HCT116 (cell line): ENCODE data around the gene ERN1. TPM values are rescaled to one million over a fixed set of nuclear protein-coding genes. Genes with fewer than 3 reads are reported as not detected.

ENCODE experiments used
- ATAC-seq: fragments of 200-7000 bp; cut with Tn5 transposase; 2 replicates; pipeline ENCODE4 v1.9.1; 2020; ENCODE audit warnings: mild to moderate bottlenecking, moderate library complexity
- BruUV-seq: library from RNA; stranded (reverse); fragments of 400-500 nt; replicated peaks from 2 replicates; lab custom pipeline; 2021; lab: Mats Ljungman, UMichigan
- CTCF ChIA-PET: fragments of 300-600 bp; sonication (Branson Sonifier 250); formaldehyde crosslinking; loops from one replicate; lab custom pipeline; 2021; ENCODE audit warnings: antibody characterized with exemption; lab: Charles Lee
- POLR2A ChIA-PET: fragments of 300-600, 350-600 bp; sonication (Branson Sonifier 250); formaldehyde crosslinking; loops from one replicate; lab custom pipeline; 2021; ENCODE audit warnings: antibody characterized with exemption; lab: Charles Lee
- RAD21 ChIA-PET, 2 experiments: fragments of 300-600 bp; sonication (Branson Sonifier 250); formaldehyde crosslinking; loops; one replicate each; lab custom pipeline; 2023; ENCODE audit warnings: low total read pairs in 2 of 2; ENCODE audit not compliant: uncharacterized antibody in 2 of 2, unreplicated experiment in 2 of 2, low non-redundant PET in 1 of 2; lab: Charles Lee
- DNase-seq: peaks from one replicate; pipeline ENCODE4 v3.0.0-alpha.2; 2010; ENCODE audit warnings: low read depth, low spot score
- H2AFZ ChIP-seq: fragments of 200-600 bp; shearing (Covaris generic), sonication (generic); 2 replicates; pipeline ENCODE4 v1.6.1; 2017; ENCODE audit warnings: low read depth, mixed run types, mixed read lengths, antibody characterized with exemption, low read length; ENCODE audit not compliant: poor library complexity, severe bottlenecking
- H3K27ac ChIP-seq: 2 replicates; pipeline ENCODE4 v1.5.1; 2012; ENCODE audit warnings: low read depth, low read length
- H3K27me3 ChIP-seq: fragments of 200-600 bp; sonication (generic); 2 replicates; pipeline ENCODE4 v1.6.1; 2016; ENCODE audit warnings: mixed run types, low read length, mixed read lengths; ENCODE audit not compliant: insufficient read depth
- H3K36me3 ChIP-seq, 2 experiments: fragments of 200-500 bp in 1 of 2; fragments of 200-600 bp in 1 of 2; sonication (Bioruptor generic) in 1 of 2; sonication (generic) in 1 of 2; 2 replicates each; pipeline versions ENCODE4 v1.5.1 to v1.6.1; 2014 to 2016; ENCODE audit warnings: low read length in 2 of 2, inconsistent platforms in 1 of 2, mixed read lengths in 1 of 2, mixed run types in 1 of 2; ENCODE audit not compliant: insufficient read depth in 2 of 2, control insufficient read depth in 1 of 2
- H3K4me1 ChIP-seq, 2 experiments: fragments of 200-600 bp in 1 of 2; sonication (generic) in 1 of 2; 2 replicates each; pipeline versions ENCODE4 v1.5.1 to v1.6.1; 2012 to 2017; ENCODE audit warnings: low read length in 2 of 2, inconsistent platforms in 1 of 2, mild to moderate bottlenecking in 1 of 2, mixed read lengths in 1 of 2, mixed run types in 1 of 2, moderate library complexity in 1 of 2; ENCODE audit not compliant: insufficient read depth in 2 of 2, control insufficient read depth in 1 of 2
- H3K4me2 ChIP-seq: fragments of 200-600 bp; sonication (generic); 2 replicates; pipeline ENCODE4 v1.6.1; 2017; ENCODE audit warnings: mixed run types, low read length, mixed read lengths
- H3K4me3 ChIP-seq, 2 experiments: fragments of 200-600 bp in 1 of 2; sonication (generic) in 1 of 2; replicated peaks in 1 of 2; 2 replicates each; pipeline ENCODE4 v1.5.1; 2011 to 2016; ENCODE audit warnings: low read length in 2 of 2, control low read depth in 1 of 2, low read depth in 1 of 2, mild to moderate bottlenecking in 1 of 2, mixed read lengths in 1 of 2, mixed run types in 1 of 2
- H3K79me2 ChIP-seq: fragments of 200-600 bp; sonication (generic); 2 replicates; pipeline ENCODE4 v1.6.1; 2017; ENCODE audit warnings: mild to moderate bottlenecking, mixed run types, low read length, moderate library complexity, mixed read lengths; ENCODE audit not compliant: insufficient read depth
- H3K9ac ChIP-seq: fragments of 200-600 bp; sonication (generic); 2 replicates; pipeline ENCODE4 v1.6.1; 2016; ENCODE audit warnings: low read length, mixed read lengths
- H3K9me2 ChIP-seq: fragments of 200-600 bp; sonication (generic), shearing (Covaris generic); 2 replicates; pipeline ENCODE4 v1.6.1; 2017; ENCODE audit warnings: mixed run types, mild to moderate bottlenecking, moderate library complexity; ENCODE audit not compliant: insufficient read depth
- H3K9me3 ChIP-seq, 2 experiments: fragments of 200-500 bp in 1 of 2; fragments of 200-600 bp in 1 of 2; sonication (Bioruptor generic) in 1 of 2; sonication (generic) in 1 of 2; 2 replicates each; pipeline ENCODE4 v1.6.1; 2014 to 2017; ENCODE audit warnings: low read length in 2 of 2, mixed read lengths in 2 of 2, inconsistent platforms in 1 of 2, low read depth in 1 of 2, mild to moderate bottlenecking in 1 of 2, mixed run types in 1 of 2, moderate library complexity in 1 of 2; ENCODE audit not compliant: control insufficient read depth in 1 of 2, insufficient read depth in 1 of 2
- H4K20me1 ChIP-seq: fragments of 200-600 bp; sonication (generic), shearing (Covaris generic); 2 replicates; pipeline ENCODE4 v1.6.1; 2017; ENCODE audit warnings: mixed run types, mild to moderate bottlenecking, moderate library complexity; ENCODE audit not compliant: insufficient read depth
- CBX3 ChIP-seq: IDR thresholded peaks from 2 replicates; pipeline ENCODE4 v1.6.1; 2012; ENCODE audit warnings: low read depth
- EZH2phosphoT487 ChIP-seq: fragments of 200-600 bp; IDR thresholded peaks from 2 replicates; pipeline ENCODE4 v1.6.1; 2018; ENCODE audit warnings: antibody characterized with exemption, borderline replicate concordance
- FOSL1 ChIP-seq: IDR thresholded peaks from 2 replicates; pipeline ENCODE4 v1.6.1; 2012; ENCODE audit warnings: low read depth
- JUND ChIP-seq: IDR thresholded peaks from 2 replicates; pipeline ENCODE4 v1.6.1; 2012
- SRF ChIP-seq: IDR thresholded peaks from 2 replicates; pipeline ENCODE4 v1.6.1; 2012; ENCODE audit warnings: low read depth
- YY1 ChIP-seq: IDR thresholded peaks from 2 replicates; pipeline ENCODE4 v1.6.1; 2011; ENCODE audit warnings: low read length, low read depth, moderate library complexity, mild to moderate bottlenecking; ENCODE audit not compliant: insufficient replicate concordance; ENCODE audit errors: extremely low read depth
- intact Hi-C: fragments of 100-400 bp; cut with micrococcal nuclease; formaldehyde crosslinking; loops from 2 replicates; pipeline ENCODE4 v1.10.0; 2022
- total RNA-seq: library from RNA; stranded (reverse); gene quantifications from one replicate; pipeline ENCODE4 v1.2.1, GENCODE V29; 2021; ENCODE audit not compliant: unreplicated experiment
- TF ChIP-seq, protein P1 (sequence below): IDR thresholded peaks from 2 replicates; pipeline ENCODE4 v1.6.1; 2011; ENCODE audit warnings: mild to moderate bottlenecking, low read length, moderate library complexity; ENCODE audit not compliant: insufficient replicate concordance; ENCODE audit errors: extremely low read depth
- TF ChIP-seq, protein P2 (sequence below): IDR thresholded peaks from 2 replicates; pipeline ENCODE4 v1.6.1; 2012; ENCODE audit warnings: low read depth

ERN1 gene
- total RNA-seq, 1 experiment from 2014 or later = 28.2 TPM

DNA sequence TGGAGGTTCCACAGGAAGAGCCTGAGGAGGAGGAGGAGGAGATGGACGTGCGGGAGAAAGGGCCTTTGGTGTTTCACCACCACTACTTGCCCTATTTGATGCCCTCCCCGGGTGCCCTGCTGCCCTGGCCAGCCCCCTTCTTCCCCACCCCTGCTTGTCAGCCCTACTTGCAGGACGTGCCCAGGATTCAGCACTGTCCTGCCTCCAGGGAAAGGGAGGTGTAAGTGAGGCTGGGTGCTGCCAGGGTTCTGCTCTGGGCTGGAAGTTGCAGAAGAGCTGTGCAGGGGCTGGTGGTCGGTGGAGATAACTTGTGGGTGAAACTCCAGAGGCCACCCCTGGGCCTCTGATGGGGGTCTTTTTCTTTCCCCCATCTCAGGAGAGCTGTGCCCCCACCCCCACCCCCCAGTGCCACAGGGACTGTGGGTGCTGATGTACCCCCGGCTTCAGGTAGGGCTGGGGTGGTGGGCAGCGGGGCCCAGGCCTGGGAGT, 128.8 kb downstream of the ERN1 start:
- Histone ChIP-seq H2AFZ (no peak overlapping the region), H3K9me2 (no peaks in the 10 kb centered on the region), H3K36me3 (no peaks in the 10 kb centered on the region), H3K9ac (no peak overlapping the region), H3K79me2 (no peaks in the 10 kb centered on the region), H3K27ac (no peak overlapping the region), H4K20me1 (no peaks in the 10 kb centered on the region), H3K4me3 (no peak overlapping the region), H3K4me2 (no peak overlapping the region), H3K27me3 (peaks cover 3% of the 10 kb centered on the region; the same call in 1 of the 2 replicates), H3K9me3 (no peaks in the 10 kb centered on the region), H3K4me1 (peaks cover 8 to 12% of the 10 kb centered on the region in 2 experiments)
- RAD21 ChIA-PET = no interaction called here
- CTCF ChIA-PET = no interaction called here
- intact Hi-C loops = no loop called here
- TF ChIP-seq, protein P1, sequence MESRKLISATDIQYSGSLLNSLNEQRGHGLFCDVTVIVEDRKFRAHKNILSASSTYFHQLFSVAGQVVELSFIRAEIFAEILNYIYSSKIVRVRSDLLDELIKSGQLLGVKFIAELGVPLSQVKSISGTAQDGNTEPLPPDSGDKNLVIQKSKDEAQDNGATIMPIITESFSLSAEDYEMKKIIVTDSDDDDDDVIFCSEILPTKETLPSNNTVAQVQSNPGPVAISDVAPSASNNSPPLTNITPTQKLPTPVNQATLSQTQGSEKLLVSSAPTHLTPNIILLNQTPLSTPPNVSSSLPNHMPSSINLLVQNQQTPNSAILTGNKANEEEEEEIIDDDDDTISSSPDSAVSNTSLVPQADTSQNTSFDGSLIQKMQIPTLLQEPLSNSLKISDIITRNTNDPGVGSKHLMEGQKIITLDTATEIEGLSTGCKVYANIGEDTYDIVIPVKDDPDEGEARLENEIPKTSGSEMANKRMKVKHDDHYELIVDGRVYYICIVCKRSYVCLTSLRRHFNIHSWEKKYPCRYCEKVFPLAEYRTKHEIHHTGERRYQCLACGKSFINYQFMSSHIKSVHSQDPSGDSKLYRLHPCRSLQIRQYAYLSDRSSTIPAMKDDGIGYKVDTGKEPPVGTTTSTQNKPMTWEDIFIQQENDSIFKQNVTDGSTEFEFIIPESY = no peak
- TF ChIP-seq FOSL1 = no peak
- TF ChIP-seq, protein P2, sequence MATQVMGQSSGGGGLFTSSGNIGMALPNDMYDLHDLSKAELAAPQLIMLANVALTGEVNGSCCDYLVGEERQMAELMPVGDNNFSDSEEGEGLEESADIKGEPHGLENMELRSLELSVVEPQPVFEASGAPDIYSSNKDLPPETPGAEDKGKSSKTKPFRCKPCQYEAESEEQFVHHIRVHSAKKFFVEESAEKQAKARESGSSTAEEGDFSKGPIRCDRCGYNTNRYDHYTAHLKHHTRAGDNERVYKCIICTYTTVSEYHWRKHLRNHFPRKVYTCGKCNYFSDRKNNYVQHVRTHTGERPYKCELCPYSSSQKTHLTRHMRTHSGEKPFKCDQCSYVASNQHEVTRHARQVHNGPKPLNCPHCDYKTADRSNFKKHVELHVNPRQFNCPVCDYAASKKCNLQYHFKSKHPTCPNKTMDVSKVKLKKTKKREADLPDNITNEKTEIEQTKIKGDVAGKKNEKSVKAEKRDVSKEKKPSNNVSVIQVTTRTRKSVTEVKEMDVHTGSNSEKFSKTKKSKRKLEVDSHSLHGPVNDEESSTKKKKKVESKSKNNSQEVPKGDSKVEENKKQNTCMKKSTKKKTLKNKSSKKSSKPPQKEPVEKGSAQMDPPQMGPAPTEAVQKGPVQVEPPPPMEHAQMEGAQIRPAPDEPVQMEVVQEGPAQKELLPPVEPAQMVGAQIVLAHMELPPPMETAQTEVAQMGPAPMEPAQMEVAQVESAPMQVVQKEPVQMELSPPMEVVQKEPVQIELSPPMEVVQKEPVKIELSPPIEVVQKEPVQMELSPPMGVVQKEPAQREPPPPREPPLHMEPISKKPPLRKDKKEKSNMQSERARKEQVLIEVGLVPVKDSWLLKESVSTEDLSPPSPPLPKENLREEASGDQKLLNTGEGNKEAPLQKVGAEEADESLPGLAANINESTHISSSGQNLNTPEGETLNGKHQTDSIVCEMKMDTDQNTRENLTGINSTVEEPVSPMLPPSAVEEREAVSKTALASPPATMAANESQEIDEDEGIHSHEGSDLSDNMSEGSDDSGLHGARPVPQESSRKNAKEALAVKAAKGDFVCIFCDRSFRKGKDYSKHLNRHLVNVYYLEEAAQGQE = no peak
- no peak for TF ChIP-seq EZH2phosphoT487
- TF ChIP-seq SRF = no peak
- no peak for TF ChIP-seq CBX3
- TF ChIP-seq YY1 = no peak
- TF ChIP-seq JUND = no peak
- POLR2A ChIA-PET = no interaction called here
- no TSS peak for BruUV-seq
- DNase-seq = no peak
- ATAC-seq = no peak
